ENCODE measurements around the gene CMBL.

Gene CMBL

DNA sequence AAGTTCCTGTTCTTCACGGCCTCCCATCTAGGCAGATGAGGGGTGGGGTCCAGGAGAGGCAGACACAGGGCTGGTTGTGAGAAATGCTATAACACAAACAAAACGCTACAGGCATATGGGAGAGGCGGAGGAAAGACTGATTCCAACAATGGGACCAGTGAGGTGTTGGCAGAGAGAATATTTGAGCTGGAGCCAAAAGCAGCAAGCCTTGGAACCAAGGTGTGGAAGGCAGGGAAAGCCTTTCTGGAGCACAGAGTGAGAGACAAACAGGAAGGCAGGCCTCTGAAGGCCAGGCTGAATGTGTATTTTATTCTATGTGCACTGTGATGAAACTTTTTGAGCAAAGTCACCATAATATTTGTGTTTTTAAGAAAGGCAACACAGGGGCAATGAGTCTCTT lies 60.9 kb downstream of the CMBL start:
- peaks cover 41% of the 10 kb centered on the region for H3K4me1 Mint-ChIP-seq
- no peak for ATAC-seq
- H3K27ac Mint-ChIP-seq: no peak overlapping the region
- no peak overlapping the region for H3K4me3 Mint-ChIP-seq
- DNase-seq: no peak
- no peaks in the 10 kb centered on the region for H3K27me3 Mint-ChIP-seq
- no peaks in the 10 kb centered on the region for H3K9me3 Mint-ChIP-seq

DNA sequence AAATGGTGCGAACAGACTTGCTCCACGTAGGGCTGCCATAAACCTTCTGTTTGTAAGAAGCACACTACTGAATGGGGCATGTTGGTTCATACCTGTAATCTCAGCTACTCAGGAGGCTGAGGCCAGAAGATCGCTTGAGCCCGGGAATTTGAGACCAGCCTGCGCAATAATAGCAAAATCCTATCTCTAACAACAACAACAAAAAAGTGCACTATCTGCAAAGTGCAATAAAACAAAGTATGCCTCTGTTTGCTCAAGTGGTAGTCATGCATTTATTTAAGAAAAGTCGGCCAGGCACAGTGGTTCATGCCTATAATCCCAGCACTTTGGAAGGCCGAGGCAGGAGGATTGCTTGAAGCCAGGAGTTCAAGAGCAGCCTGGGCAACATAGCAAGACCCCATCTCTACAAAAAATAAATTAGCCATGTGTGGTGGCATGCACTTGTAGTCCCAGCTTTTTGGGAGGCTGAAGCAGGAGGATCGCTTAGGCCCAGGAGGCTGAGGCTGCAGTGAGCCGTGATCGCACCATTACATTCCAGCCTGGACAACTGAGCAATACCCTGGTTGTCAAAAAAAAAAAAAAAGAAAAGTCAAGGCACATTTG lies 63.3 kb downstream of the CMBL start:
- Mint-ChIP-seq H3K4me1 (peaks cover 31% of the 10 kb centered on the region), H3K4me3 (no peak overlapping the region), H3K27me3 (no peaks in the 10 kb centered on the region), H3K27ac (no peak overlapping the region), H3K9me3 (no peaks in the 10 kb centered on the region)
- DNase-seq (no peak), ATAC-seq (no peak)

DNA sequence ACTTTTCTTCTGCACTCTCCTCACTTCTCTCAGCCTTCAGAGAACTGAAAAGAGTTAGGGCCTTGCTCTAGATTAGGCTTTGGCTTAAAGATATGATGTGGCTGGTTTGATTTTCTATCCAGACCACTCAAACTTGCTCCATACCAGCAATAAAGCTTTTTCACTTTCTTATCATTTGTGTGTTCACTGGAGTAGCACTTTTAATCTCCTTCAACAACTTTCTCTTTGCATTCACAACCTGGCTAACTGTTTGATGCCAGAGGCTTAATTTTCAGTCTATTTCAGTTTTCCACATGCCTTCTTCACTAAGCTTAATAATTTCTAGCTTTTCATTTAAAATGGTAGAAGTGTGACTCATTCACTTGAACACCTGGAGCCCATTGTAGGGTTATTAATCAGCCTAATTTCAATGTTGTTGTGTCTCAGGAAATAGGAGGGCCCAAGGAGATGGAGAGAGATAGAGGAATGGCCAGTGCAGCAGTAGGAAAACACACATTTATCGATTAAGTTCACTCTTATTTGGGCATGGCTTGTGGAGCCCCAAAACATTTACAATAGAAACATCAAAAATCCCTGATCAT lies 64.0 kb downstream of the CMBL start:
- ATAC-seq: no peak
- peaks cover 28% of the 10 kb centered on the region for H3K4me1 Mint-ChIP-seq
- DNase-seq: no peak
- H3K9me3 Mint-ChIP-seq: no peaks in the 10 kb centered on the region
- H3K27ac Mint-ChIP-seq: no peak overlapping the region
- no peak overlapping the region for H3K4me3 Mint-ChIP-seq
- H3K27me3 Mint-ChIP-seq: no peaks in the 10 kb centered on the region

DNA sequence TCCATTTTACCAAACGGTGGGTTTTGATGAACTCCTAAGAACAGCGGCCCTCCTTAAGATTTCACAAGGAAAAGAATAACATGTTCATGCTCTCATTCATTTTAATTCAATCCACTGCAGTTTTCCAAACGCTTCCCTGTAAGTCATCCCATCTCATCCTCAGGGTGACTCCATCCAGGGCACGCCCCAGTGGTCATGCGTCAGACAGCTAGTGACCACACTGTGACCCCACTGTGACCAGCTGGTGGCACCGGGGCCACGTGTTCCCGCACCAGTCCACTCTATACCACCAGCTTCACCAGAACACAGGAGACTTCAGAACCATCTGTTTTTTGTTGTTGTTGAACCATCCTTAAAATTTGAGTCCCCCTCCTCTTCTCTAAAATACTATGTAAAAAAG lies 72.4 kb downstream of the CMBL start:
- Mint-ChIP-seq H3K27ac (peak overlapping the region in 1 of 2 donors; percentile 13), H3K27me3 (no peaks in the 10 kb centered on the region), H3K9me3 (no peaks in the 10 kb centered on the region), H3K4me1 (no peaks in the 10 kb centered on the region), H3K4me3 (no peak overlapping the region)
- ATAC-seq (no peak), DNase-seq (no peak)

GRCh38 chr5:10233505-10233904 lies 74.2 kb downstream of the CMBL start:
- Mint-ChIP-seq H3K27ac (no peak overlapping the region), H3K9me3 (no peaks in the 10 kb centered on the region), H3K4me3 (no peak overlapping the region), H3K27me3 (no peaks in the 10 kb centered on the region), H3K4me1 (no peaks in the 10 kb centered on the region)
- ATAC-seq (no peak), DNase-seq (no peak)

DNA sequence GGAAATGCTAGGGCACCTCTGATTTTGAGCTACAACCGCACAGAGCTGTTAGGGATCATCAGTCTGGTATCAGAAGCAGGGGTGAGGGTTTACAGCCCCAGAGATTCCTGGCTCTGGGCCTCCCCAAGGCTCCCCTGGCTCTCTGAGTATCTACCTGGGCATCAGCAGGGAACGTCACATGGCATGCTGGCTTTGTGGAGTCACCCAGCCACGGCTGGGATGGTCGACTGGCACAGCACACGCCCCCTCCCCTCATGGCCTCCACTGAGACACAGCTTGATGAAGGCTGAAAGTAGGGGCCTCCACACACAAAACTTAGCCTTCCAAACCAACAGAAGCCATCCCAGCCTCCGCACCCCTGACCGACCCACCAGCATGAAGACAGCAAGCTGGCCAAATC lies 74.7 kb downstream of the CMBL start:
- Mint-ChIP-seq H3K27ac (no peak overlapping the region), H3K27me3 (no peaks in the 10 kb centered on the region), H3K4me3 (no peak overlapping the region), H3K9me3 (no peaks in the 10 kb centered on the region), H3K4me1 (no peaks in the 10 kb centered on the region)
- no peak for DNase-seq
- no peak for ATAC-seq

DNA sequence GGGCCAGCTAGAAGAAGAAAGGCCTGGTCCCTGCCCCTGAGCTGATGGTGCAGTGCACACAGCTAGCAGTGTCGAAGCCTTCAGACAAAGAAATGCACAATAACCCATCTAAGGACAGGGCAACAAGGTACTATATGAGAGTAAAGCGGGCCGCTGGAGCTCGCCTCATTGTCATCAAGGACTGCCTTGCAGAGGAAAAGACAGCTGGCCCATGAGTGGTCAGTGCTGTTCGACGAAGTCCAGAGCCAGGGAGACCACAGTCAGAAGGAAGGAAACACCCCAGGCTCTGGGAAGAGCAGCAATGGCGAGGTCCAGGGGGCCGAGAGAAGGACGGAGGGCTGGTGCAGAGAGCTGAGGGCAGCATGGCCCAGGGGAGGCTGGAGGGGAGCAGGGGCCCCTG lies 75.3 kb downstream of the CMBL start:
- no peak overlapping the region for H3K27ac Mint-ChIP-seq
- DNase-seq (no peak), ATAC-seq (no peak)

GRCh38 chr5:10229306-10230048 lies 78.2 kb downstream of the CMBL start:
- Mint-ChIP-seq H3K9me3 (peaks cover 13 to 17% of the 10 kb centered on the region in 2 donors), H3K27ac (no peak overlapping the region), H3K4me3 (no peak overlapping the region), H3K27me3 (no peaks in the 10 kb centered on the region), H3K4me1 (no peaks in the 10 kb centered on the region)
- DNase-seq: no peak
- no peak for ATAC-seq

More for the DNA sequence above, 75.3 kb downstream of the CMBL start:
- H3K9me3 Mint-ChIP-seq: no peaks in the 10 kb centered on the region
- H3K4me1 Mint-ChIP-seq: no peaks in the 10 kb centered on the region
- no peak overlapping the region for H3K4me3 Mint-ChIP-seq
- H3K27me3 Mint-ChIP-seq: no peaks in the 10 kb centered on the region

GRCh38 chr5:10228288-10228687 lies 79.4 kb downstream of the CMBL start:
- H3K9me3 Mint-ChIP-seq: peaks cover 13 to 23% of the 10 kb centered on the region in 2 donors
- H3K27me3 Mint-ChIP-seq: no peaks in the 10 kb centered on the region
- ATAC-seq (no peak), DNase-seq (no peak)
- no peak overlapping the region for H3K4me3 Mint-ChIP-seq
- H3K4me1 Mint-ChIP-seq: no peaks in the 10 kb centered on the region
- no peak overlapping the region for H3K27ac Mint-ChIP-seq

Data from stimulated activated naive CD8-positive, alpha-beta T cell treated with anti-CD3 and anti-CD28 coated beads, Interleukin-15, amount 100 ng/mL, for 72 hours (primary cell).